HG03045 (cell line): ENCODE measurements around the gene APOO.
A peak's percentile ranks its signal among the peaks of the same experiment; 100 is the strongest.
"Not testable (repeated sequence)": the region's sequence is repeated elsewhere in the genome, so short reads cannot be mapped to it uniquely, and the experiment has no call there.

Experiments
- ATAC-seq: cut with Tn5 transposase; IDR thresholded peaks from one replicate; pipeline ENCODE4 v1.9.1; 2021; ENCODE audit warnings: mild to moderate bottlenecking, moderate library complexity; ENCODE audit not compliant: unreplicated experiment

APOO gene

GRCh38 chrX:23904096-23904495, 3.6 kb downstream of the APOO start:
- ATAC-seq: no peak

- no peak for ATAC-seq
These were observed 5.3 kb downstream of the APOO start for GRCh38 chrX:23902419-23902818.

GRCh38 chrX:23901805-23902204, 5.9 kb downstream of the APOO start:
- ATAC-seq: peak; percentile 69

- ATAC-seq: no peak
These were observed 6.7 kb downstream of the APOO start for GRCh38 chrX:23901060-23901459.

GRCh38 chrX:23900220-23900797, 7.4 kb downstream of the APOO start:
- ATAC-seq: no peak

- ATAC-seq: no peak
These were observed 9.3 kb downstream of the APOO start for GRCh38 chrX:23898412-23898959.

- no peak for ATAC-seq
These were observed 10.8 kb downstream of the APOO start for GRCh38 chrX:23896981-23897380.

- not testable (repeated sequence) for ATAC-seq
These were observed 11.2 kb downstream of the APOO start for GRCh38 chrX:23896539-23896938.

- ATAC-seq: not testable (repeated sequence)
These were observed 12.7 kb downstream of the APOO start for GRCh38 chrX:23894993-23895392.

GRCh38 chrX:23890933-23891332, 16.8 kb downstream of the APOO start:
- no peak for ATAC-seq

- ATAC-seq: no peak
These were observed 18.7 kb downstream of the APOO start for GRCh38 chrX:23888887-23889501.

- ATAC-seq: no peak
These were observed 19.8 kb downstream of the APOO start for GRCh38 chrX:23887918-23888317.

- ATAC-seq: no peak
These were observed 20.3 kb downstream of the APOO start for GRCh38 chrX:23887451-23887850.

GRCh38 chrX:23885803-23886202, 21.9 kb downstream of the APOO start:
- no peak for ATAC-seq

GRCh38 chrX:23884427-23885024, 23.2 kb downstream of the APOO start:
- no peak for ATAC-seq

- ATAC-seq: no peak
These were observed 23.9 kb downstream of the APOO start for GRCh38 chrX:23883737-23884354.

GRCh38 chrX:23879380-23880090, 28.2 kb downstream of the APOO start:
- no peak for ATAC-seq

- no peak for ATAC-seq
These were observed 35.7 kb downstream of the APOO start for GRCh38 chrX:23871905-23872546.

- no peak for ATAC-seq
These were observed 37.7 kb downstream of the APOO start for GRCh38 chrX:23870041-23870440.

- no peak for ATAC-seq
These were observed 42.9 kb downstream of the APOO start for GRCh38 chrX:23864742-23865326.
